HG03066 (cell line): ENCODE results near the gene THADA.
A peak's percentile ranks its signal among the peaks of the same experiment; 100 is the strongest.
"Not testable (repeated sequence)": the region's sequence is repeated elsewhere in the genome, so short reads cannot be mapped to it uniquely, and the experiment has no call there.

ENCODE experiments used
- ATAC-seq: cut with Tn5 transposase; IDR thresholded peaks from one replicate; pipeline ENCODE4 v1.9.1; 2021; ENCODE audit warnings: low read depth; ENCODE audit not compliant: unreplicated experiment

Gene THADA

GRCh38 chr2:43391201-43391877 lies 204.5 kb downstream of the THADA start:
- ATAC-seq: no peak

- no peak for ATAC-seq
Measured at GRCh38 chr2:43389581-43390466, 206.0 kb downstream of the THADA start.

GRCh38 chr2:43388371-43388770 lies 207.5 kb downstream of the THADA start:
- ATAC-seq: no peak

GRCh38 chr2:43387092-43388062 lies 208.5 kb downstream of the THADA start:
- ATAC-seq: peak; percentile 87

GRCh38 chr2:43386679-43387078 lies 209.2 kb downstream of the THADA start:
- not testable (repeated sequence) for ATAC-seq

- no peak for ATAC-seq
Measured at GRCh38 chr2:43384143-43384542, 211.7 kb downstream of the THADA start.

GRCh38 chr2:43383533-43383932 lies 212.3 kb downstream of the THADA start:
- ATAC-seq: no peak

- no peak for ATAC-seq
Measured at GRCh38 chr2:43379494-43379893, 216.3 kb downstream of the THADA start.

GRCh38 chr2:43377327-43377726 lies 218.5 kb downstream of the THADA start:
- no peak for ATAC-seq

GRCh38 chr2:43376523-43377198 lies 219.2 kb downstream of the THADA start:
- no peak for ATAC-seq

GRCh38 chr2:43375746-43376522 lies 219.9 kb downstream of the THADA start:
- no peak for ATAC-seq

GRCh38 chr2:43372416-43373081 lies 223.3 kb downstream of the THADA start:
- ATAC-seq: no peak

- no peak for ATAC-seq
Measured at GRCh38 chr2:43370705-43371104, 225.1 kb downstream of the THADA start.

GRCh38 chr2:43370146-43370545 lies 225.7 kb downstream of the THADA start:
- no peak for ATAC-seq

- ATAC-seq: no peak
Measured at GRCh38 chr2:43368483-43369385, 227.1 kb downstream of the THADA start.

GRCh38 chr2:43367012-43367782 lies 228.6 kb downstream of the THADA start:
- ATAC-seq: no peak

GRCh38 chr2:43363120-43363519 lies 232.7 kb downstream of the THADA start:
- no peak for ATAC-seq
